ENCODE results near the gene PDE4D.

PDE4D gene

DNA sequence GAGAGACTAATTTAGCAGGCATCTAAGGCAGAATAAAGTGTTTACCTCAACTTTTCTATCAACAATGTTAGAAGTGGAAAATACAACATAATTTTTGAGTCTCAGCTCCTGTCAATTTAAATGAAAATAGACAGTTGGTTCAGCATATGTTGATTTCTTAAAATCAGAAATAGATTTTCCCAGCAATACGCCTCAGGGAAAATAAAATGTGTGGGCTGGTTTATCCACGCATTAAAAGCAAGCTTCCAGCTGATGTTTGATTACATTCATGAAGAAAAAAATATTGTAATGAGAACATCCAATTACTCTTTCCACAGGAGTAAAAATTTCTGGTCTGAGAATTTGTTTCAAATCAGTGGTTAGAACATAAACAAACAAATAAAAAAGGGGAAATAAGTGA is 166.3 kb downstream of the PDE4D start:
- in situ Hi-C loops (cut with MboI; ENCODE audit: low pct_unique_long_range_greater_than_20kb, low sequenced_read_pairs): no loop called here
- DNase-seq: no peak

DNA sequence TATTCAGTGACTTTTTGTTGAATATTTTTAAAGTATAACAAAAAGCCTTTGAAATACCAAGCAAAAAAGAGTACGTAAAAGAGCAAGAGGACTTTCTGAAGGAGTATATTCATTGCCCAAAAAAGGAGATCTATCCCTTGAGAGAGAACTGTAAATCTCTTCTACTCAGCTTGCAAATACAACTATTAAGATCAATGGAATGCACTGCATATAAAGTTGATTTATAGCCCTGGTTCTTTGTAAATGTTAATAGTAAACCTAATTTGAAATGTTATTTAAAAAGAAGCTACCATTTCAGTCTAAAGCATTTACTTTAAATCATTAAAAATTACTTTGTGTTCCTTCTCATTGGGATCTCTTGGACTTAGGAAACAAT is 168.1 kb downstream of the PDE4D start:
- in situ Hi-C loops (cut with MboI; ENCODE audit: low pct_unique_long_range_greater_than_20kb, low sequenced_read_pairs): no loop called here
- no peak for DNase-seq

- in situ Hi-C loops (cut with MboI; ENCODE audit: low pct_unique_long_range_greater_than_20kb, low sequenced_read_pairs): no loop called here
- DNase-seq: peak; percentile 47
Measured at GRCh38 chr5:59724482-59725391, 168.8 kb downstream of the PDE4D start.

DNA sequence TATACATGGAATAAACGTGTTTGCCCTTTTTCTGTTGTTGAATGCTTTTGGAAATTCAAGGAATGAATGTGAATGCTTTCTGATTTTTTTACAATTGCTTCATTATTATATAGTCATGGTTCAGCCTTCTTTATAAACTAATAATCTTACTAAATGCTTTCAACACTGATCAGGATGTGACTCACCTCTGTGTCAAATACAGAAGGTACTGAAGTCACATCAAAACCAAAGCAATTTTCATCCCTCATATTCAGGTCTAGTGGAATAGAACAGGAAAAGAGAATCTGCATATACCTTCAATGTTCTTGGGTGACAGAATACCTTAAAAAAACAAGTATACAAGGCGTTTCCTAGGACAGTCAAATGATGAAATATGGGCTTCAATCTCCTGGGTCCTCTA is 170.7 kb downstream of the PDE4D start:
- in situ Hi-C loops (cut with MboI; ENCODE audit: low pct_unique_long_range_greater_than_20kb, low sequenced_read_pairs): no loop called here
- DNase-seq: no peak

- DNase-seq: no peak
- in situ Hi-C loops (cut with MboI; ENCODE audit: low pct_unique_long_range_greater_than_20kb, low sequenced_read_pairs): no loop called here
Measured at GRCh38 chr5:59721741-59722140, 171.8 kb downstream of the PDE4D start.

DNA sequence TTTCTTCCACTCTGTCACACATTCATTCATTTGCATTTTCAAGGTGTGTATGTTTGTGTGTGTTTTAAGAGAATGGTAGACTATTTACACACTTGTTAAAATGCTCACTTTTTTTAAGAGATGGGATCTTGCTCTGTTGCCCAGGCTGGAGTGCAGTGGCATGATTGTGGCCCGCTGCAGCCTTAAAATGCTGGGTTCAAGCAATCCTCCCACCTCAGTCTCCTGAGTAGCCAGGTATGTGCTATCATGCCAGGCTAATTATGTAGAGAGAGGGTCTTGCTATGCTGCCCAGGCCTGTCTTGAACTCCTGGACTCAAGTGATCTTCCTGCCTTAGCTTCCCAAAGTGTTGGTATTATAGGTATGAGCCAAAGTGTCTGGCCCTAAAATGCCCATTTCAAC is 173.5 kb downstream of the PDE4D start:
- no peak for DNase-seq
- in situ Hi-C loops (cut with MboI; ENCODE audit: low pct_unique_long_range_greater_than_20kb, low sequenced_read_pairs): no loop called here

GRCh38 chr5:59716966-59717500 is 176.5 kb downstream of the PDE4D start:
- in situ Hi-C loops (cut with MboI; ENCODE audit: low pct_unique_long_range_greater_than_20kb, low sequenced_read_pairs): no loop called here

DNA sequence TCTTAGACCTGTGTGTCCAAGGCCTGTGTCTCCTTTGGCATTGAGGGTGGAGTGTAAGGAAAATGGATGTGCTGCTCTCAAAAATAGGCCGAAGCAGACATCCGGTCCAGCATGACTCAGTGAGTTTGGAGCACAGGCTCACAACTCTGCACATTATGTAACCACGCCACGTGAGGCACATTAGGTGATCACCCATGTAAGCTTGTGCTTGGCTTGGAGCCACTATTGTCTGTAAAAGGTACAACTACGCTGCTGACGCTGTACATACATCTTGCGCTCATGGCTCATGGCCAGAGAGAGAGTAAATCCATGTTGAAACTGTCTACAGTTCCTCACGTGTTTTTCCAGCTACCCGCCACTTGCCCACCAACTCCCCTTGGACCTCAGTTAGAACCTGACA is 177.5 kb downstream of the PDE4D start:
- no peak for DNase-seq

More at GRCh38 chr5:59716966-59717500, 176.5 kb downstream of the PDE4D start:
- no peak for DNase-seq

DNA sequence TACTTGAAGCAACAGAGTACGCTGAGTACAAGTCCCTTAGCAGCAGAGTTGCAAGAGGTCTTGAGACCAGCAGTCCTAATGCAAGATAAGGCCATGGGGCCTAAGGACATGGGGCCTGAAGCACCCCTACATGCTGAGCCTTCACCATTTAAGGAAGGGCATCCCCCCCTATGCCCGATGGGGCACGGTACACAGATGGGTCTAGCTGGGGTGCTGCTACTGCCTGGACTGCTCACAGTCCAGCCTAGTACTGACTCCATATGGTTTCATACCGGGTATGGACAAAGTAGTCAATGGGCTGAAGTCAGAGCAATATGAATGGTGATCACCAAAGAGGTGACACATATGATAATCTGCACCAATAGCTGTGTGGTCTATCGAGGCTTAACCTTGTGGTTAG is 178.3 kb downstream of the PDE4D start:
- in situ Hi-C loops (cut with MboI; ENCODE audit: low pct_unique_long_range_greater_than_20kb, low sequenced_read_pairs): no loop called here
- DNase-seq: no peak

More for the DNA sequence above, 177.5 kb downstream of the PDE4D start:
- in situ Hi-C loops (cut with MboI; ENCODE audit: low pct_unique_long_range_greater_than_20kb, low sequenced_read_pairs): no loop called here

- in situ Hi-C loops (cut with MboI; ENCODE audit: low pct_unique_long_range_greater_than_20kb, low sequenced_read_pairs): no loop called here
- no peak for DNase-seq
Measured at GRCh38 chr5:59713498-59713844, 180.1 kb downstream of the PDE4D start.

DNA sequence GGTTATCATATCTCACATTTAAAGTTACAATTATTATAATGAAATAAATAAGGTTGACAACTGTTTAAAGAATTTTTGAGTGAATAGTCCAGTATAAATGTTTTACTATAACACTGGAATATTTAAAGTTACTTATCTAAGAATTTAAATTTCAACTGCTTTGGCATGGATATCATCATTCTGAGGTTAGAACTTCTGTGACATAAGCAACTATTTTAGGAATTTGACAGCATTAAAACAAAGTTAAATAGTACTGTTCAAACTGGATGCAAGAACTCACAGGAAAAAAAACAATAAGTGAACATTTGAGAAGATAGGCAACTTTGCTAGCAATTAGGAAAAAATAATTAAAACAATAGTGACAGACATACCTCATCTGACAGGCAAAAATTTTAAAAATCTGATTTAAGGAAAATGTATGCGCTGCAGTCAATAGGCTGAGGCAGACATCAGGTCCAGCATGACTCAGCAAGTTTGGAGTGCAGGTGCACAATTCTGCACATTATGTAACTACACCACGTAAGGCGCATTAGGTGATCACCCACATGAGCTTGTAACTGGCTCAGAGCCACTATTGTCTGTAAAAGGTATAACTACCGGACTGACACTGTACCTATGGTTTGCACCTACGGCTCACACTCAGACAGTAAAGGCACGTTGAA is 180.6 kb downstream of the PDE4D start:
- in situ Hi-C loops (cut with MboI; ENCODE audit: low pct_unique_long_range_greater_than_20kb, low sequenced_read_pairs): no loop called here
- DNase-seq: peak; percentile 13

DNA sequence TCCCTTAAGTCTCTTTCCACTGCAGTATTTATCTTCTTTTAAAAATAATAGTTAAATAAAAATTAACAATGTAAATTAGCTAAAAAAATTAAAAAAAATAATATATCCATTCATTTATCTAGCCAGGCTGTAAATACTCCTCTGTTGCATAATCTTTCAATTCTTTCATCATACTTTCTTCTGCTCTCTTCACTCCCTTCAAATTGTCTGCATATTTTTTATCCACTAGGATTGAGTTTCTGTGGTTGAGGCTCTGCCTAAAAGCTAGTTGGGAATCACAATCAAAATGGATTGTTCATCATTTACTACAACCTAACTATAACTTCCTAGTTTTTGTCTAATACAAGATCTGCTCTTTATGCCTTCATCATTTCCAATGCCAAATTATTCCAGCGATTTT is 182.2 kb downstream of the PDE4D start:
- in situ Hi-C loops (cut with MboI; ENCODE audit: low pct_unique_long_range_greater_than_20kb, low sequenced_read_pairs): no loop called here
- DNase-seq: no peak

DNA sequence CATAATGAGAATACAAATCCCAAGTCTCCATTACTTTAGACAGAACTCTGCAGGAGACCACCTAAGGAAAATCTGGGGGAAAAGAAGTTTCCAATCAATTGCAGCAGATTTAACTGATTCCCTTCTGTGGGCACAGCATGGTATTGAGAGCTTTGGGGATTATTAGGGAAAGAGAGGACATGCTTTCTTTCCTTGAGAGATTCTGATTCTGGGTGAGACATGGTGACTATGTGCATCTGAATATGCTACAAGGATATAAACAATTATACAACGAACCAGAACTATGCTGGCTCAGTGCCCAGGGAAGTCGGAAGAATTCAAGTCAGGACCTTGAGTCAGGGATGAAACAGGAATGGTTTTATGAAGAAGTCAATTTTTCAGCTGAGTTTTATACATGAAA is 183.7 kb downstream of the PDE4D start:
- in situ Hi-C loops (cut with MboI; ENCODE audit: low pct_unique_long_range_greater_than_20kb, low sequenced_read_pairs): no loop called here
- no peak for DNase-seq

DNA sequence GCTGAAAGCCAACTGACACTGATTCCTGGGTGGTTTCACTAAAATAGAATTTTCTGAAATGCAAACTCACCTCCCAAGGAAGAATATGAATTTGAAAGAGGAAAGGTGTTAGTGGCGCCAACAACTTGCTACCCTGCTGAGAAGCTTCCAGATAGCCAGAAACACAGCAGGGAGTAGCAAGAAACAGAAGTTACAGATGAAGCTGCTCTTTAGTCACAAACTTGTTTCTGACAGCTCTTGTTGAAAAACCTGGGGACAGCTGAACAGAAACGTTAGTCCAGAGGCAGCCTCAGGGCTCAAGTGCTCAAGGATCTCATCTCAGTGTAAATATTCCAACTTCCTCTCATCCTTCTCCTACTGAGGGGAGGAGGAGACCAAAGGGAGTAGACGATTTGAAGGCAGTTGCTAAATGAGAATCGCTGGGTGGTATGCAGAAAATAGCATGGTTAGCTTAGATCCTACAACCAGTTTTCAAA is 184.1 kb downstream of the PDE4D start:
- peak; percentile 11 for DNase-seq
- in situ Hi-C loops (cut with MboI; ENCODE audit: low pct_unique_long_range_greater_than_20kb, low sequenced_read_pairs): no loop called here

GRCh38 chr5:59704936-59705335 is 188.6 kb downstream of the PDE4D start:
- DNase-seq: no peak
- in situ Hi-C loops (cut with MboI; ENCODE audit: low pct_unique_long_range_greater_than_20kb, low sequenced_read_pairs): no loop called here

DNA sequence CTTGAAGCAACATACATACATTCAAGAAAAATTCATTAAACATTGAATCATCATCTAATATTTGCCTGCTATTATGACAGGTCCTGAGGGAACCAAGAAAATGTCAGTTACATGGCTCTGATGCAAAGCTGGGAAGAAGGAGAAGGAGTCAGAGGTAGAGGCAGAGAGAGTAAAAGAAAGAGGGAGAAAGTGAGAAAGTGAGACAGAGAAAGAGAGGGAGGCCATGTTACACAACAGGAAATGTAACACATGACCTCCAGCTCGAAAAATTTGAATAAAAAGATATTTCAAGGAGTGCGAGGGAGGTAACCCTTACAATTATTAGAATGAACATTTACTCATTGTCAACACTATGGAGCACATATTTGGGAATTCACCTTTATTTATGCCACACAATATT is 189.7 kb downstream of the PDE4D start:
- in situ Hi-C loops (cut with MboI; ENCODE audit: low pct_unique_long_range_greater_than_20kb, low sequenced_read_pairs): no loop called here
- no peak for DNase-seq

DNA sequence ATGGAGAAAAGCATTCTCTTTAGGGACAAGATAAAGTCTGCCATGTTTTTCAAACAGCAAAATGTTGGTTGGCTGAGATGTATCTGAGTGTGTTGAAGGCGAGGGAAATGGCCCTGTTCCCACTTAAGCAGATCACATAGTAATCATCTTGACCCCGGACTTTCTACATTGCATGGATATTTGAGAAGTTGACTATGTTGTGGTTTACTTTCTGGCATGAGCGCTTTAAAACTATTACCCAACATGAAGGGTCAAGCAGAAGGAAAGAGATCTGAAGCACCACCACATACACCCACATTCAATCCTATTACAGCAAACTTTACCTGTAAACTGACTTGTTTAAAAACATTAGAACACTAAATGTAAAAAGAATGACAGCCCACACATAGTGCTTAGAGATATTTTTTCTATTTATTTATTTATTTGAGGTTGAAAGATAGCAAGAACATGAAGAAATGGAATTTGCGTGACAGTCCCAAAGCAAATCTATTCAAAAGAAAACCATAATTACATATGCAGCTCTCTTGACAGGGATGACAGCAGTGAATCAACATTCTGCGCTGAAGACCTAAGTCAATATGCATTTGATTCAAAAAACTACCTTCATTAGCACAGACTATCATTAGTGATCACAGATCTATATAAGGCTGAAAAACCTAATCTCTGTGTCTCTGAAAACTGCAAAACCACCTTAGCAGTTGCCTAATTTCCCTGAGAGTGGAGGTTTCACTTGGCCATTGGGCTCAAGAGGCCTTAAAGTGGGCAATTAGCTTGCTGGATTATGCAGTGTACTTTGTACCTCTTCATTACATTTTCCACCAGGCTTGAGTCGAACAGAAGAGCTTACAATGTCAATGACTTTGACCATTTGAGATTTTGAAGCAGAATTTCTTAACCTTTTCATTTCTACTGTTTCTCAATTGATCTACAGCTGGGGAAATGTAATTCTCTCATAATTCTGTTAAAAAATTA is 195.0 kb downstream of the PDE4D start:
- in situ Hi-C loops (cut with MboI; ENCODE audit: low pct_unique_long_range_greater_than_20kb, low sequenced_read_pairs): no loop called here
- DNase-seq: no peak

DNA sequence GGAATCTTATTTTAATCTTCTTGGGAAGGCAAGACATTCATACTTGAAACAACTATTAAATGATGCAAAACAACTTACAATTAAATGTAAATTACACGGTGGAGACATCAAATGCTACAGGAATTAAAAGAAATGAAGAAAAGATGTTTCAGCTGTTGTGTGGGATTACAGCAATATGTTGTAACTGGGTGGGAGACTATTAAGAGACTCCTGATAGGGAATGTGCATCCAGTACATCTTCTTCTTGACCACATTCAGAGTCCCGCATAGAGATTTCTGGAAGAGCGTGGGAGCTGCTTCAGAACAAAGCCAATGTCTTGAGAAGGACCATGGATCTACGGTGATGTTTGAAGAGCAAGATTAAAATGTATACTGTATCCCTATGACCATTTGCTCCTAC is 199.1 kb downstream of the PDE4D start:
- no peak for DNase-seq
- in situ Hi-C loops (cut with MboI; ENCODE audit: low pct_unique_long_range_greater_than_20kb, low sequenced_read_pairs): no loop called here
